ENCODE results near the gene GRID1.
"Not testable (repeated sequence)": the region's sequence is repeated elsewhere in the genome, so short reads cannot be mapped to it uniquely, and the experiment has no call there.

The GRID1 gene

DNA sequence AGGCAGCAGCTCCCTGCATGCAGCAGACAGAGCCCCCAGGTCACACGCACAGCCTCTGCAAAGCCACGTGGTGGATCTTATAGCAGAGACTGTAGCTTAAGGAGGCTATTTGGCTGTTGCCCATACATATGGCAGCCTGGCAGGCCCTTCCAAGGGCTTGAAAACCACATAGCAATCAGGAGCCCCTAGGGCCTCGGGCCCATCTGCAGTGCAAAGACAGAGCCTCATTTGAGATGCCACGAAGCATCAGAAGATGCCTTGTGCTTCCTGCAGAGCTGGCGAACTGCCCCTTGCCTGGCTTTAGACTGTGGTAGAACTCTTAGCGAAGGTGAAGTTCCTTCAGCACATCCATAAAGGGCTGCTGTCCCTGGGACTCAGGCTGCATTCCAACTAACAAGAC lies 309.9 kb downstream of the GRID1 start:
- no peak for DNase-seq

DNA sequence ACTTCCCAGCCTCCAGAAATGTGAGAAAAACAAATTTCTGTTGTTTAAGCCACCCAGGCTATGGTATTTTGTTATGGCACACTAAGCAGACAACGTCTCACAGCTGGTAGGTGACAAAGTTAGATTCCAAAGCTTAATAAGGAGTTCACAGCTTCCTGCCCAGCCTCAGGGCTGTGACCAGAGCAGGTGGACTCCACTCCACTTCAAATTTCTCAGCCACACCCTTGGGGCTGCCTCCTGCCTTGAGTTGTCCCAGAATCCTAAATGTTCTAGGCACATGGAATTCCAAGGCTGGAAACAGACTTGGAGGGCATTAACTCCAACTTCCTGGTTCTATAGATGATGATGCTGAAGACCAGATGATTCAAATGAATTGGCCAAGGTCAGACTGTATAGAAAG lies 310.7 kb downstream of the GRID1 start:
- DNase-seq, result no peak

DNA sequence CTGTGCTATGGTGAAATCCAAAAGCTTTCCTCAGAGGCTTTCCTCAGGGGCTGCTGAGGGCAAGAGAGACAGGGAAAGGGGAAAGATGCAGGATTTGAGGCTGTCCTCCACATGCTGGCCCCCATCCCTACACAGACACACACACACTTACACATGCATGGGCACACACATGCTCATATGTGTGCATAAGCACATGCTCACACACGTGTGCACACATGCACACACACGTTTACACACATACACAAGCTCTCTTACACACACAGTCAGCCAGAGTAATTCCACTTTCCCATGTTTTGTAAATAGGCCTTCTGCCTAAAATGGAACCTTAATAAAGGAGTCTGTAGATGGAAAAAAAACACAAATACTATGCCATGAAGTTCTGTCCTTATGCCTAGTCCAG lies 312.9 kb downstream of the GRID1 start:
- no peak for DNase-seq

DNA sequence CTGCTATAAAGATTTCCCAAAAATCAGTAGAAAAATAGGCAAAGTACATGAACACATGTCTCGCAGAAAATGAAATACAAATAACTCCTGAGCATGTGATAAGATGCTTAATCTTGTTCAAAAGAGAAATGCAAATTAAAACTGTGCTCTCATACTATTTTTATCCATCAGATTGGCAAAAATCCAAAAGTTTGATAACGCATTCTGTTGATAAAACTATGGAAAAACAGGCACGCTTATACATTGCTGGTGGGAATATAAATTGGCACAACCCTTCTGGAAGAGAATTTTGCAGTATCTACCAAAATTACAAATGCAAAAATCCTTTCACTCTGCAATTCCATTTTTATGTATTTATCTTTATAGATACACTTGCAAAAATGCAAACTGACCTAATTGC lies 315.0 kb downstream of the GRID1 start:
- DNase-seq, result no peak

DNA sequence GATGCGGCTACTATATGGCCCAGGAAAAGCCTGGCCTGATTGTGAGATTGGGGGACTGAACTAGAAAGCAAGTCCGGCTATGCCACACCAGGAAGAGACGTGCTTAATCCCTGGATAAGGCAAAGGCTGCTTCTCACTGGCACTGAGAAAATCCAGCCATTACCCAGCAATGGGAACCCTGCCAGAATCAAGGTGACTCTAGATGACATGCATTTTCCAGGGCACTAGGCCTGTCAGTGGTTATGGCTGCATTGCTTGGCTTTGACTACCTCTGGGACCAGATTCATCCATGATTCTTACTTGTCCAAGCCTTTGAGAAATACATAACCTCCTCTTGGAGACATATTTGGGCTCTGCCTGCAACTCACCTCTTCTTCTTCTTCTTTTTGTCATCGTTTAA lies 317.2 kb downstream of the GRID1 start:
- no peak for DNase-seq

DNA sequence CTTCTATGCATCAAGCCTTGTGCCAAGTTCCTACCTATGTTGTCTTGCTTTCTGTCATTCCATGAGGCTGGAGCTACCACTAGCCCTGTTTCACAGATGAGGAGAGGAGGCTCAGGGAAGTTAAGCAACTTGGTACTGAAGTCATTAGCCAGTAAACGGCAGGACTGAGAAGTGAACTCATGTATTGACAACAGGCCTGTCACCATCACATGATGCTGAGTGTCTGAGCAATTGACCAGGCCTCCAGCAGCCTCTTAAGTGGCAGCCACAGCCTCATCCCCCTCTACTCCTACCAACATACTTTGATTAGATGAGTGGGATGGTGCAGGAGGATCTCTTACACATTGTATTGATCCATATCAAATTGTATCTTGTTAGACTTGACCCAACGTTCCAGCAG lies 317.6 kb downstream of the GRID1 start:
- no peak for DNase-seq

DNA sequence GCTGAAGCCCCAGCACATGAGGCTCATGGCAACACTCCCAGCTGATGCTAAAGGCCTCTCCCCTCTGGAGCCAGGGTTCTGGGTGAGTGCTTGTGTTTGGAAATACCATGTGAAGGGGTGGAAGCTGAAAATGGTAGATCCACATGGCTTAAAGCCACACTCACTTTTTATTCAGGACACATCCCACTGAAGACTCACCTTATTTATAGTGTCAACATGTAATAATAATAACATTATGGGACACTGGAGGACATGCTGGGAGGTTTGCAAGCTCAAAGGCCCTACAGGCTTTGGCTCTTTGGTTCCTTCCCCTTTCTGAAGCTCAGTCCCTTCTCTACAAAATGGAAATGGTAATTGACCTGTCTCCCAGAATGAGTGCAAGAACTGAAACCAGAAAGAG lies 318.0 kb downstream of the GRID1 start:
- no peak for DNase-seq

DNA sequence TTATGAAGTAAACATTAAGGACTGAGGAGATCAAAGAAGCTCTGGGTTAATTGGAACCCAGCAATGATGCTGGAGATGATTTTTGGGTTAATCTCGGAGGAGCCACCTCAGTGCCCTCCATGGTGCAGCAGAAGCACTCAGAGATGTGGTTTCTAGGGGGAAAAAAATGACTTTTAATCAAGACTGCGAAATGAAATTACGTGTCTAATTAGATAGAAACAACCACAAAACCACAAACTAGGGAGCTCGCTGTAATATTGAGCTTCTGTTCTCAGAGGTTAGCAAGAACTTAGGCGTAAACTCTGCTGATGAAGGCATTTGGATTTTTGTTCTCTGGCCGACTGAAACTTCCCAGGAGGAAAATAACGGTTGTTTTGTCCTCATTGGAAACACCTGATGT lies 319.0 kb downstream of the GRID1 start:
- DNase-seq, result no peak

DNA sequence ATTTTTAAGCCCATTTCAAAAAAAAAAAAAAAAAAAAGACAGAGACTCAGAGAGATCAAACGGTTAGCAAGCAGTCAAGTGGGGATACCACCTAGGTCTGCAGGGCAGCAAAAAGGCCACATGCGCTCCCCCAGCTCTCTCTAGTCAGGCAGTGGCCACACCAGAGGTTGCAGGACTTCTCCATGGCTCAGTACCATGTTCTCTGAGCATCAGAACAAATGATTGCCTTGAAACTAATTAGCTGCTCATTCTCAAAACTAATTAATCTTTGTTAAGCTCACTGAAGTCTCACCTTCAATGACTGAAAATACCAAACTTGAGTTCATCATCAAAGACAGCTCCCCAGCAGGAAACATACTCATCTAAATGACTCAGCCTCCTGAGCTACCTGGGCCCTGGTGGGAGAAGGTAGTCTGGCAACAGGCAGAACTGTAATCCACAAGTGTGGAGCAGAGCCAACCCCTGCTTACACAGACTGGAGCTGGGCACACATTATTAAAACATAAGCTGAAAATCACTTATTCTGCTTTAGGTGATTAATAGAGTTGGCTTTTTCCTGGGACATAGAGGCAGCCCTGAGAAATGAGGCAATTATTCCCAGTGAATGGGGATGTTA lies 319.6 kb downstream of the GRID1 start:
- DNase-seq, result no peak

DNA sequence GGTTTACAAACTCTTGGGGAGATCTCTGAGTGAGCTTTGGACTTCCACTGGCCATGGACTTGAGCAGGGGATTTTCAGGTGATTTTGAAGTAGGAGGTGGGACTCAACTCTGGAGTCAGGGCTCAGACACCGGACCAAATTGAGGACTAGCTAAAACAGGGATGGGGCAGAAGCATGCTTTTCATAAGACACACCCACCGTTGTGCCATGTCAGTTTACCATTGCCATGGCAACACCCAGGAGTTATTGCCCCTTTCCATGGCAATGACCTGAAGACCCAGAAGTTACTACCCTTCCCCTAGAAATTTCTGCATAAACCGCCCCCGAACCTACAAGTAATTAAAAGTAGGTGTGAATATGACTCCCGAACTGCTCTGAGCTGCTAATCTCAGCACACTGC lies 320.7 kb downstream of the GRID1 start:
- no peak for DNase-seq

DNA sequence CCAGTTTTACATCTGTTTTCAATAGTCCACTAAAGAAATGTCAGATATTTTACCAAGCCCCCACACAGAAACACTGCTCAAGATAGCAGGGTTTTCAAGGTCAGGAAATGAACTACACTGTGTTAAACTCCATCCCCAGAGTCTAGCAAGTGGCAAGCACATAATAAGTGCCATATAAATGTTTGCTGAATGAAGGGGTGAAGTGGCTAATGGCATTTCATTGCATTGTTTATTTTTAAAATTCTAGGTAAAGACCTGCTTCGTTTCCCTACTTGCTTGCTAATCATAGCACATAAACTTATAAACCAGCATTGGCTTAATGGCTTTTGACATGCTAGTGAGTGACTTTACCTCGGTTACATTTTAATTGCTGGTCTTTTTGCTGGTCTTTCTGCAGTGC lies 322.6 kb downstream of the GRID1 start:
- no peak for DNase-seq

DNA sequence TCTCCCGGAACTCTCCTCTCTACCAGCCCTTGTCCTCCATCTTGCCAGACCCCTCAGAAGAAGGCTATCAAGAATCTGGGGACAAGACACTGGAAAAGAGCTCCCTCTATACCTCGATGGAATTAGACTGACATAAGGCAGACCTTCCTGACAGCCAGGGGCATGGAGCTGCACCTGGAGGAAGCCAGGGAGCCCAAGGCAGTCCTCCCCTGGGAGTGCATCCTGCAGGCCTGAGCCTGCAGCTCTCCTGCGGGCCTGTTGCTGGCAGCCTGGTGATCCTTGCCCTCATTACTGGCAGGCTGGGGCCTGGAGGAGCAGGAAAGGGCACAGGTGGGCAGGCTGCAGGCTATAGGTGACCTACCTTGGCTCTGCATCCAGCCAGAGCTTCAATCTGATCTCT lies 323.4 kb downstream of the GRID1 start:
- no peak for DNase-seq

DNA sequence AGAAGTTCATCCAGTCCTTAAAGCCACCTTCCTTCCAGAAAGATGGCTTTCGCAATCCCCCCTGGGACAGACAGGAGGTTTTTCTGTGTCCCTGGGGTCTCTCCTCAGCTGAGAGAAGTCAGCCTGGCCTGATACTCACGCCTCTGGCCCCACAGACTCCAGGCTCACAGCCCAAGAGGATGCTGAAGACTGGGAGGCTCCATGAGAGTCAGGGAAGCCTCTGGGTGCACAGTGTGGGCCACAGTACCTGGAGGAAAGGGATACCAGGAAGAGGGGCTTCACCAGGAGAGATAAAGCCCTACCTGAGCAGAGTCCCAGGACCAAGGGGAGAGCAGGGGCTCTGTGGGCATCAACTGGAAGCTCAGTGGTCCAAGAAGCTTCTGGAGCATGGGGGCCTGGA lies 324.4 kb downstream of the GRID1 start:
- no peak for DNase-seq

DNA sequence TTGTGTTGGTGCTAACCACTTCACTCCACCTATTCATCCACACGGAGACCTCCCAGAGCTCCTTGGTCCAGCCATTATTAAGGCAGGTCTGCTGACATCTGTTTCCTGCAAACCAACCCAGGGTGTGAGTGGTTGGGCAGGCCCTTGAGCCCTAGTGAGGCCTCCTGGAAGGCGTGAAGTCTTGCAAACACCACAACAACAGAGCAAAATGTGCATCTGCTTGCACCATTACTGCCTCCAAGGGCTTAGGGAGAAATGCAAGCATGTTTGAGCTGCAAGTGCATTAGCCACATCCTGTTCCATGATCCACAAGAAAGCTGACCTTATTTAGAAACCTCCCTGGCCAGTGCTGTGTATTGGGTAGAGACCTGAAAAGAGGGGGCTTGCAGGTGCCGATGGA lies 325.5 kb downstream of the GRID1 start:
- no peak for DNase-seq

DNA sequence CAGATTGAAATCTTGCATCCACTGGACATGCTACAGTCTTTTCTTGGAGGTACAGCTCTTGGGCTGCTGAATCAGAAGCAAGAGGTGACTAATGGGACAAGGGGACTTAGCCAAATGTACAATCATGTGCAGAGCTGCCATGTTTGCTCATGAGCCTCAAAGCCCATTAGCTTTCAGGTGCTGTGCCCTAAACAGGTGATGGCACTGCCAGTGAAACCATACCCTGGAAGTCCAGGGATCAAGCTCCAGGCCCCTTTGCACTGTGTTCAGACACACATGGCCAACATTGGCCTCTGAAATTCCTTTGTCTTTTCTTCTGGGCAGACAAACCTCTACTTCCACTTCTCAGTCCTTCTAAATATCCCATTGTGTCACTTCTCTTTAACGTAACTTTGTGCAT lies 328.2 kb downstream of the GRID1 start:
- no peak for DNase-seq

DNA sequence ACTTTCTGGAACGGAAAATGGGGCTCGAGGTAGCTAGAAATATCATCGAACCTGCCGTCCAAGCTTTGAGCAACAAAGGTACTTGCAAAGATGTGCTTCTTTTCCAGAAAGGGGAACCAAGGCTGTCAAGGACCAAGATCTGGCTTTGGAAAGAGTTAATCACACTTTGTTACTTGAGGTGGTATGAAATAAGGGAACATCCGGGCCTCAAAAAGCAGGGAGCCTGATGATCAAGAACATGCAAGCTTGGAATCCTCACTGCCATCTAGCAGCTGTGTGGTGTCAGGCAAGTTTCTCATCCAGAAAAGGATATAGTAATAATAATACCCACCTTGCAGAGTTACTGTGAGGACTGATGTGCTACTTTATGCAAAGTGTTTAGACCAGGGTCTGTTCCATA lies 329.5 kb downstream of the GRID1 start:
- no peak for DNase-seq

DNA sequence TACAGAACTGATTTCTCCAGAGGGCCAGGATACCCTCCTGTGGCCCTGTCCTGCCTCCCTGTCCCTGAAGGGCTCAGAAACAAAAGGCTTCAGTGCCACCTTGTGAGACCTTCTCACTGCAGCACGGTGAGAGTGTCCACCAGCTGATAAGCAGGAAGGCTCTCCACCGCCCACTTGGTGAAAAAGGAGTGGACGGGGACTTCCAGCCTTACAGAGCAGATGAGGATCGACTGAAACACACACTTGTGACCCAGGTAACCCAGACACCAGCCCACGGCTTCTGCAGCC lies 330.1 kb downstream of the GRID1 start:
- no peak for DNase-seq

DNA sequence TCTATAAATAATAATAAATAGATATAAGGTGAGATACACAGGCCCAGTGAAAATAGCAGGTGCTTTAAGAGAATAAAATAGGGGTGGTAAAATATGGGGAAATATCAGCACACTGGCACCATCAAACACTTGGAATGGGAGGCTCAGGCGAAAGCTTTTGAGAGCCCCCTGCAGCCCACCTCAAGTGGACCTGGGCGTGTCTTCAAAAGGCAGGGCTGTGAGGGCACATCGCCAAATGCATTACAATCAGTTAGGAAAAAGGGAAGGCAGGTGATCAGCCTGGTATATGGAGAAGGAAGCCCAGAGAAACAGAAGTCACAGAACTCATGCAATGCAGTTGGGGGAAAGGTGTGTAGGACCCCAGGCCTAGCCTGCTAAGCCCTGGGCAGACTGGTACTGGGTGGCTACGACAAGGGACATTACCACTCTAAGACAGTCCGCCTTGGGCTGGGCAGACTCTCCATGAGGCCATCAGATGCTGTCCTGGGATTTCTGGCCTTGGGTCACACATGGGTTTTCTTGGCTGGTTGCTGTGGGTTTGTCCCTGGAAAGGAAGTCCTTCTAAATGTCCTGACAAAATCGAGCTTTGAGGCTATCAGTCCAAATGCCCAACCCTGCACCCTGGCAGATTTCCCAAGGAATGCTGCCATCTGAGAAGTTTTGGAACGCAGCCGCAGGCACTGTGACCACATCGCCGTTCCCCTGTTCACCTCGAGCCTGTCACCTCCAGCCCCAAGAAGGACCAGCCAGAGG lies 330.6 kb downstream of the GRID1 start:
- DNase-seq, result no peak

DNA sequence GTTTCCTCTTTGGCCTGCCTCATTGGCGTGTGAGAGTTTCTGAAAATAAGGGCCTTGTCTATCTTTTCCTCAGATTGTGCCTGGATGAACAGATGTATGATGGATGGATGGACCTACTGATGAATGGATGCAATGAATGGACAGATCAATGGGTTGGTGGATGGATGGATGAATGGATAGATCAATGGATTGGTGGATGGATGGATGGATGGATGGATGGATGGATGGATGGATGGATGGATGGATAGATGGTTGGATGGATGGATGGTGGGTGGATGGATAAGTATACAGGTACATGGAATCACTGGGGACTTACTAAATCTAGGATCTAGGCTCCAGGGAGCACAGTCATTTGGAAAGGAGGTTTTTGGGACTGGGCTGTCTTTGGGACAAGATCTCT lies 331.9 kb downstream of the GRID1 start:
- no peak for DNase-seq

DNA sequence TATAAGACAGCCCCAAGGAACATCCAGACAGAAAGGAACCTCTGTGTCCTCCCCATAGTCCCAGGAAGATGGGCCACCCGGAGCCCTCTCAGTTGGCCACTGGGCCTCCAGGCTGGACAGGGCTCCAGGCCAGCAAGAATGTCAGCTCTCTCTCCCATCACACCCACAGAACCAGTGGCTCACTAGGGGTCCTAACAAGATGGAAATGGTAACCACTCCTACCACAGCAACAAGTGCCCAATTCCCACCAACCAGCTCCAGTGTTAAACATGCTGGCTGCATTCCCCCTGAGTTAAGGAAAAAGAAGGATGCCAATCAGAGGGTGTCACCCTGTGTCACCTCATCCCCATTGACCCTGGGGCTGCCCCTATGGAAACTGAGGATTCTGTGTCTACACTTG lies 333.0 kb downstream of the GRID1 start:
- no peak for DNase-seq

DNA sequence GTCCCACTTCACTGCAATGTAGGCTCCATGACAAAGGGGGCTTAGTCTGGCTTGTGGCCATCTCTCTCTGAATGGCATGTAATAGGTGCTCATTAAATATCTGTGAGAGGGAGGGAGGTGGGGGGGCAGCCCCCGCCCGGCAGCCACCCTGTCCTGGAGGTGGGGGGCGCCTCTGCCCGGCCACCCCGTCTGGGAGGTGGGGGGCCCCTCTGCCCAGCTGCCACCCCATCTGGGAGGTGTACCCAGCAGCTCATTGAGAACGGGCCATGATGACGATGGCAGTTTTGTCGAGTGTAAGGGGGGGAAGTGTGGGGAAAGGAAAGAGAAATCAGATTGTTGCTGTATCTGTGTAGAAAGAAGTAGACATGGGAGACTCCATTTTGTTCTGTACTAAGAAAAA lies 334.5 kb downstream of the GRID1 start:
- not testable (repeated sequence) for DNase-seq

DNA sequence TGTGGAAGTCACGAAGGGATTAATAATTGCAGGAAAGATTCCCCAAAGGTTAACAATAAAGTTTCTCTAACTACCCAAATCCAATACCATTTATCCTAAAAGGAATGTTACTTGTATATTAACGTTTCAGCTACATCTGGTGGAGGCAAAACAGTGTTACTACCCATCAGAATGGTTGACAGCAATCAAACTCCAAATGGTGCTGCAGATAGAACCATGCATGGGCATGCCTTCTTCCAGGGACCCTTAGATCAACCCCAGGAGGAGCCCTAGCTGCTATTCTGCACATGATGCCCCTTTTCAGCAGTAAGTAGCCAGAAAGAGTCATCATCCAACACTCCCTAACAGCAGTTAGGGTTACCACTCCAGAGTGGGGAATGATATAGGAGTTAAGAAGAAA lies 336.3 kb downstream of the GRID1 start:
- DNase-seq, result no peak

DNA sequence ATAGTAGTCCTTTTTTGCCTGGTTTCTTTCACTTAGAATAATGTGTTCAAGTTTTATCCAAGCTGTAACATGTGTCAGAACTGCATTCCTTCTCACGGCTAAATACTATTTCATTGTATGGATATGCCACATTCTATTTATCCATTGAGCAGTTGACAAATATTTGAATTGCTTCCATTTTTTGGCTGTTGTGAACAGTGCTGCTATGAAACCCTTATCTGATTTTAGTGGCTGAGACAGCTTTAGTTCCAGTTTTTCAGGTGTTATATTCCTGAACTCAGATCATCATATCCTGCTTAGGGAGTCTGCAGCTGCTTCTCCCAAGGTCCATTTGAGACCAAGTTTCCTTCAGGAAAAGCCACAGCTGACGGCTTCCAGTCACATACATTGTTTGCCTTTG lies 339.2 kb downstream of the GRID1 start:
- no peak for DNase-seq

DNA sequence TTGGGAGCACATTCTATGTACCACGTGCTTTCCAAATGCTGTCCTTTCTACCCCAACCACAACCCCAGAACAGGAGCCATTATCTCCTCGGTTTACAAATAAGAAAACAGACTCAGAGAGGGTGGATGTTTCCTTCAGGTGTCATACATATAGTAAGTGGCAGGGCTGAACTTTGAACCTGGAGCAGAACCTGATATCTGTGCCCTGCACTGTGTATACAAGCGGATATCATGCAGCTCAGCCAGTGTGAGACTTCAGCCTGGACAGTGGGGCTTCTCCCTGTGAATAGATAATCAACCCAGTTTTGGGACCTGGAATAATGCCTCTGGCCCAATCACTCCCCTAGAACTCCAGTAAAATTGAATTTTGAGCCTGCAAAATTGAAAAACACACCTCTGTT lies 341.1 kb downstream of the GRID1 start:
- DNase-seq, result no peak

DNA sequence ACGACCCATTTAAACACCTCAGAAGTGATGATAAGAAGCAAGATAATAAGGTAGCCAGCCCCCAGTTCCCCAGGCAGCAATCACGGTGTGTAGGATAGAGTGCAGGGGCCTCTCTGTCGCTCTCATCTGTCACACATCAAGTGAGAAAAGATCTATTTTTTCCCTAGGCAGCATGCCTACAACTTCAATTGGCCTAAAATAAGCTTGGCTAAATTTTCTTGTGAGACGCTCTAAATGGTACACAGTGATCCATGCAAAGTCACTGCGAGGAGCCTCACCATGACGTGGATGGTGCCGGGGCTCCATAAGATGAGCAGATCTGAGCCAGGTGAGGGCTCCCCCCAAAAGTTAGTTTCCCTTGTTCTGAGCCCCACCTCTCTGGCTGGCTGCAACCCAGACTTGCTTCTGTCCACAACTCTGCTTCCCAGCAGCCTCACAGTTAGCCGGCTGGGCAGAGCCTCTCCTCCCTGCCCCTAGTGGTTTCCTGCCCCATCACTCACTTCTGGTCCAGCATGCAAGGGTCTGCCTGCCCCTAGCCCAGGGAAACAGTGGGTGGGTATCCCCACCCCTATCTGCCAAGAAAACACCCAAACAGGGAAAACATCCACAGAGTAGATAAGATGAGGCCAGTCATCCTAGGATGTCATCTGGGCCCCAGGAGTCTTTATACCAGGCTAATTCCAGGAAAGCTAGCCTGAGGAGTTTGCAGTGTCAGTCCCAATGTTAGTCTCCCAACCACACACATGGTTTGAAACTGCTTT lies 342.1 kb downstream of the GRID1 start:
- no peak for DNase-seq
